HFFc6 (cell line): ENCODE data around the gene LRP1B. TPM values are rescaled to one million over a fixed set of nuclear protein-coding genes. Genes with fewer than 3 reads are reported as not detected.
"Not testable (repeated sequence)": the region's sequence is repeated elsewhere in the genome, so short reads cannot be mapped to it uniquely, and the experiment has no call there.

Source experiments
- DNase-seq: peaks from one replicate; pipeline ENCODE4 v3.0.0-alpha.2; 2018
- H3K27ac Mint-ChIP-seq: 2 replicates; pipeline ENCODE4 v1.8.0; 2020; ENCODE audit warnings: mild to moderate bottlenecking, mixed read lengths
- H3K27me3 Mint-ChIP-seq: 2 replicates; pipeline ENCODE4 v1.8.0; 2021; ENCODE audit warnings: mild to moderate bottlenecking, moderate library complexity, mixed read lengths; ENCODE audit not compliant: insufficient read depth
- H3K36me3 Mint-ChIP-seq: 2 replicates; pipeline ENCODE4 v1.8.0; 2021; ENCODE audit warnings: low read depth, mixed read lengths
- H3K4me1 Mint-ChIP-seq: 2 replicates; pipeline ENCODE4 v1.8.0; 2020; ENCODE audit warnings: low read depth, mixed read lengths
- H3K4me3 Mint-ChIP-seq: 2 replicates; pipeline ENCODE4 v1.8.0; 2020; ENCODE audit warnings: mild to moderate bottlenecking, moderate library complexity, mixed read lengths
- H3K9me3 Mint-ChIP-seq: 2 replicates; pipeline ENCODE4 v1.8.0; 2020; ENCODE audit warnings: mild to moderate bottlenecking, mixed read lengths
- CTCF ChIP-seq: fragments of 200-600 bp; sonication (generic); IDR thresholded peaks from 2 replicates; pipeline ENCODE4 v1.5.0; 2021; ENCODE audit warnings: antibody characterized with exemption, mild to moderate bottlenecking
- total RNA-seq, 6 experiments: library from RNA; stranded (reverse); fragmentation: NEBNext Ultra II Directional; extraction: Animal tissue kit (Norgen Biotek cat#: 25700); gene quantifications; 2 replicates in 1 of 6; 3 replicates in 5 of 6; pipeline ENCODE4 v1.2.3, GENCODE V29; 2021

LRP1B gene
- total RNA-seq, 6 experiments from 2014 or later, result not detected

DNA sequence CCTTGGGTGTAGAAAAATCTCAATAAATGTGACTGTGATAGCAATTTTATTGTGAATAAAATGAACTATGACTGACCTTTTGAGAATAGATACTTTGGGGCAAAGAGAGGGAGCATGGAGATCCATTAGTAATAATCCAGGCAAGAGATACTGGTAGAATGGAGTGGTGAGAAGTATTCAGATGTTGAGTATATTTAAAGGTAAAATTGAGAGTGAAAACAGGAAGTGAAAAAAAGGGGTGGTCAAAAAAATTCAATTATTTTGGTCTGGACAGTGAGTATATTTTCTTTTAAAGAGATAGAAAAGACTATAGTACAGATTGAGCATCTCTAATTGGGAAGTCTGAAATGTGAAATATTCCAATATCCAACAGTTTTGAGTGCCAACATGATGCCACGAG, 1835.0 kb downstream of the LRP1B start:
- no peak overlapping the region for H3K4me3 Mint-ChIP-seq
- no peak for TF ChIP-seq CTCF
- no peaks in the 10 kb centered on the region for H3K27me3 Mint-ChIP-seq
- no peak overlapping the region for H3K27ac Mint-ChIP-seq
- H3K9me3 Mint-ChIP-seq, result peaks cover 44% of the 10 kb centered on the region
- H3K36me3 Mint-ChIP-seq, result no peaks in the 10 kb centered on the region
- H3K4me1 Mint-ChIP-seq, result no peaks in the 10 kb centered on the region
- no peak for DNase-seq

GRCh38 chr2:140288726-140289125, 1842.1 kb downstream of the LRP1B start:
- TF ChIP-seq CTCF, result no peak
- no peak overlapping the region for H3K4me3 Mint-ChIP-seq
- H3K27me3 Mint-ChIP-seq, result no peaks in the 10 kb centered on the region
- H3K36me3 Mint-ChIP-seq, result no peaks in the 10 kb centered on the region
- peaks cover 12% of the 10 kb centered on the region for H3K9me3 Mint-ChIP-seq
- no peaks in the 10 kb centered on the region for H3K4me1 Mint-ChIP-seq
- no peak for DNase-seq
- H3K27ac Mint-ChIP-seq, result no peak overlapping the region

GRCh38 chr2:140288213-140288612, 1842.6 kb downstream of the LRP1B start:
- no peak for DNase-seq
- Mint-ChIP-seq H3K36me3 (no peaks in the 10 kb centered on the region), H3K9me3 (peaks cover 12% of the 10 kb centered on the region), H3K4me1 (no peaks in the 10 kb centered on the region), H3K27me3 (no peaks in the 10 kb centered on the region), H3K27ac (no peak overlapping the region), H3K4me3 (no peak overlapping the region)
- no peak for TF ChIP-seq CTCF

DNA sequence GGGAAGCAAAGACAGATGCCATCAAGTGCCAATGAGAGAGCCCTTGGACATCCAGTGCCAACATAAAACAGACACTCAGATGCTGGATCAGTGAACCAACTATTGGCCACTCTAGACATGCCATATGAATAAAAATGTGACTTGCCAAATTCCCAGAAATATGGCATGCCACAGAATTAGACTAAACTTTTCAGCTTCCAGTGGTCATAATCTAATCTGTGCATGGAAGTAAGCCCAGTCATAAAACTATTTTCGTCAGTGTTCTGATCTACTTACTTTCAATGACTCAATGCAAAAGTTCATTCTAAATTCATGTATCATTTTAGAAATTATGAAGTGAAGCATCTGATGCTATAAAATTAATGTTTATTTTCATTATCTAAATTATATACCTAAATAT, 1844.4 kb downstream of the LRP1B start:
- H3K9me3 Mint-ChIP-seq, result peaks cover 2% of the 10 kb centered on the region
- H3K27me3 Mint-ChIP-seq, result no peaks in the 10 kb centered on the region
- no peaks in the 10 kb centered on the region for H3K4me1 Mint-ChIP-seq
- TF ChIP-seq CTCF, result no peak
- H3K4me3 Mint-ChIP-seq, result no peak overlapping the region
- H3K36me3 Mint-ChIP-seq, result no peaks in the 10 kb centered on the region
- no peak for DNase-seq
- no peak overlapping the region for H3K27ac Mint-ChIP-seq

- H3K36me3 Mint-ChIP-seq, DNase-seq, H3K4me3 Mint-ChIP-seq, H3K27me3 Mint-ChIP-seq, H3K27ac Mint-ChIP-seq, H3K4me1 Mint-ChIP-seq: not testable (repeated sequence)
- peaks cover 18% of the 10 kb centered on the region for H3K9me3 Mint-ChIP-seq
Observed at GRCh38 chr2:140277344-140277743, 1853.5 kb downstream of the LRP1B start.

DNA sequence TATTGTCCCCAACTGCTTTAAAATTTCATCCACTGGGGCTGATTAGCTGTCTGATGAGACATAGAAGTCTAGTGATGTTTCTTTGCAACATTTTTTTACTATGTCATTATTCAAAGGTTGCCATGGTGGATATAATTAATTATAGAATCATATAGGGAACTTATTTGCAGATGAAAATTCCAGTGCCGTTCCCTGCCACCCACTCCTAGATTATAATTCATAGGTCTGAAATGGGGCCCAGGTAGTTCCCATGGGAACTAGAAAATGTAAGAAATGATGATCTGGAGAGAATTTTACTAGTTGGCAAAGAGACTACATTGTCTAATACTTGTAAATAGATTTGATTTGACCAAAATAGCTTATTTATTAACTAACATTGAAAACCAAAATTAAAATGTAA, 1854.2 kb downstream of the LRP1B start:
- Mint-ChIP-seq H3K4me3 (no peak overlapping the region), H3K27me3 (no peaks in the 10 kb centered on the region), H3K9me3 (peaks cover 18% of the 10 kb centered on the region), H3K27ac (no peak overlapping the region), H3K4me1 (no peaks in the 10 kb centered on the region), H3K36me3 (no peaks in the 10 kb centered on the region)
- DNase-seq, result no peak
- TF ChIP-seq CTCF, result no peak
